Transverse colon (tissue), 4 donors: ENCODE measurements around the gene SPDYE16.
A peak's percentile ranks its signal among the peaks of the same experiment; 100 is the strongest.
"Not testable (repeated sequence)": the region's sequence is repeated elsewhere in the genome, so short reads cannot be mapped to it uniquely, and the experiment has no call there.

Experiments used
- CTCF ChIP-seq, 5 experiments: fragments of 200-600 bp in 3 of 5; fragments of 450-650 bp in 2 of 5; sonication (generic) in 3 of 5; IDR thresholded peaks; 1 replicate in 2 of 5; 2 replicates in 3 of 5; pipeline ENCODE4 v1.5.1; 2016 to 2017; ENCODE audit warnings: antibody characterized with exemption in 5 of 5, inconsistent platforms in 3 of 5, mild to moderate bottlenecking in 2 of 5, moderate library complexity in 1 of 5
- POLR2A ChIP-seq: fragments of 450-650 bp; IDR thresholded peaks from one replicate; pipeline ENCODE4 v1.6.1; 2016; ENCODE audit warnings: antibody characterized with exemption, mild to moderate bottlenecking, moderate library complexity
- POLR2AphosphoS5 ChIP-seq, 3 donors: sonication (generic); formaldehyde crosslinking; IDR thresholded peaks; one replicate each; pipeline ENCODE4 v1.6.1; 2016; ENCODE audit warnings: antibody characterized with exemption in 3 of 3

DNA sequence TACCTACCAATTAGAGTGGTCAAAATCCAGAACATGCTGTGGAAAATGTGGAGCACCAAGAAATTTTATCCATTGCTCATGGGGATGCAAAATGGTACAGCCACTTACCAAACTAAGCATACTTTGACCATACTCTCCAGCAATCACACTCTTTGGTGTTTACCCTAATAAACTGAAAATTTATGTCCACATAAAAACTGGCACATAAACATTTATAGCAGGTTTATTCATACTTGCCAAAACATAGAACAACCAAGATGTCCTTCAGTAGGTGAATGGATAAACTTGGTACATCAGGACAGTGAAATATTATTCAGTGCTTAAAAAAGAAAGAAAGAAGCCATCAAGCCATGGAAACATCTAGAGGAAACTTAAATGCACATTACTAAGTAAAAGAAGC, 24.7 kb upstream of the SPDYE16 start:
- TF ChIP-seq CTCF (IDR thresholded peaks at IDR 0.05); POLR2A: not testable (repeated sequence)
- peak in 2 of 3 donors; percentile 20 to 23 for TF ChIP-seq POLR2AphosphoS5 (IDR thresholded peaks at IDR 0.05)
